GM18858 (cell line): ENCODE measurements around the gene PRKACG.

Experiments
- ATAC-seq: cut with Tn5 transposase; IDR thresholded peaks from one replicate; pipeline ENCODE4 v1.9.1; 2021; ENCODE audit not compliant: unreplicated experiment

PRKACG gene

DNA sequence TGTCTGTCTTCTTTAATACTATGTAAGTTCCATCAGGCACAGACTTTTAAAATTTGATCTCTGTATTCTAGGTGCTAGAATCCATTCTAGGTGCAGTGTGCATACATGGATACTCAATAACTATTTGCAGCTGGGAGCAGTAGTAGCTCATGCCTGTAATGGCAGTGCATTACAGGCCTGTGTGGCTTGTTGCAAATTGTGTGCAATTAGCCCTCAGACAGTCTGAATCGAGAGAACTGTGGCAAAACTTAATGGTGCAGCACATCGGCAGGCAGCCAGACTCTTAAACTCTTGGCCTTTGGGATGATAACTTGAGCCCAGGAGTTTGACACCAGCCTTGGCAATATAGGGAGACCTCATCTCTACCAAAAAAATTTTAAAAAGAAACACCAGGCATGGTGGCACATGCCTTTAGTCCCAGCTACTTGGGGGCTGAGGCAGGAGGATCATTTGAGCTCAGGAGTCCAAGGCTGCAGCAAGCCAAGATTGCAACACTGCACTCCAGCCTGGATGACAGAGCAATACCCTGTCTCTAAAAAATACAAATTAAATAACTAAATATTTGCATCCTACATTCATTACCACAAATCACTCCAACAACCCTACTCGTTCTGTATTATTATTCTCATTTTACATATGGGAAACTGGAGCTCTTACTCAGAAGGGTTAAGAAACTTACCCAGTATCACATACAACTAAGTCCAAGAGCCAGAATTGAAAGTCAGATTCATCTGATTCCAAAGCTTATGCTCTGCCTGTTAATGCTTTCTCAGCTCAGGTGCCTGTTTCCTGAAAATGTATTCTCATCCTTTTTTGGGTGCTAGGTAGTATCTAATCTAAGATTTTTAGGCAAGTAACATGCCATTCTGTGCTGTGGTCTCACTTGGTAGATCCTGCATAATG is 30.1 kb downstream of the PRKACG start:
- peak; percentile 36 for ATAC-seq

DNA sequence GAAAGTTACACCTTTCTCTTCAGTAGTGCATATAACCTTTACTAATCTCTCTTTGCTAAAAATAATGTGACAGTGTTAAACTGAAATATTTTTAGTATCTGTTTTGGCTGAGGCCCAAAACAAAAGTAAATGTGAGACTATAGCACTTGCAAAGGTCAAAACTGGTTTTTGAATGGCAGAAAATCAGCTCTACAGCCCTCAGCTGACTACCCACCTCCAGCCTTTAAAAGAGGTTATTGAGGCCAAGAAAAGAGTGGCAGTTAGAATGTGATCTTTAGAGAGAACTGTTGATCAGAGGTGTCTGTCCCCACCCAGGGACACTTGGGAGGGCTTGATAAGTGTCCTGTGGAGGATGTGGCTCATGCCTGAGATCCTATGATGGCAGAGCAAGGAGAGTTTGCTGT is 30.9 kb downstream of the PRKACG start:
- no peak for ATAC-seq

DNA sequence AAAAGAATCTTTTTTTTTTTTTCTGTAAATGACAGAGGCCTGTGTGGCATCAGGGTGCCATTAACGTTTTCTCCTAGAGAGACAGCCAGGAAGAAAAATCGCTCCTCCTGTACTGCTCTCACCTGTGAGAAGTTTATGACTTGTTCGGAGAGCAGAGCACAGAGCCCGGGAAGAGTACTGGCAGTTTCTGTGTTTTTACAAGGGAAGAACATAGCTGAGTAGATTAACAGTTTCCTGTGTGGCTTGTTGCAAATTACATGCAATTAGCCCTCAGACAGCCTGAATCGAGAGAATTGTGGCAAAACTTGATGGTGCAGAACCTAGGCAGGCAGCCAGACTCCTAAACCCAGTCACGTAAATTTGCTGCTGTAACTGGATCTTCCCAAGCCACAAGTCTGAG is 32.1 kb downstream of the PRKACG start:
- peak; percentile 35 for ATAC-seq

DNA sequence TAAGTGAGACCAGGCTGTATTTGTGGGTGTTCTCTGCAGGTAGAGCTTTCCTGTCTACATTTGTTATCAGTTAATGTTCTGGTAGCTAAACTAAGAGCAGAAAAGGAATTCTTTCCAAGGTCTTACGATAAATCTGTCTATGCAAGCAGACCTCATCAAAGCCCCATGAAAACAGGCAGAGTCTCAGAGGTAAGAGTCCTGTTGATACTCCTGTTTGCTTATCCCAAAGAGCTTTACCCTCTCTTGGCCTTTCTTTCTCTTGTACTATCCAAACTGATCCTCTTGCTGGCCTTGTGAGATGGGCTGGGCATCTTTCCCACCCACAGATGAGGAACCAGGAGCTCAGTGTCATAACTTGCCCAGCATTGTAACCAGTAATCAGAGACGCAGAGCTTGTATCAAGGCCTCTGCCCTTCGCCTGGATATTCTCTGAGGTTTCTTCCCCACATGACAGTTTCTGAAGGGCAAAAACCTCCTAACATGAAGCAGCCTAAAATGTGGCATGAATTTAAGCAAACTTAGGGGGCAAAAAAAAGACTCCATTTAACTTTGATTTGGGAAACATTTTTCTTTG is 33.5 kb downstream of the PRKACG start:
- ATAC-seq: no peak

DNA sequence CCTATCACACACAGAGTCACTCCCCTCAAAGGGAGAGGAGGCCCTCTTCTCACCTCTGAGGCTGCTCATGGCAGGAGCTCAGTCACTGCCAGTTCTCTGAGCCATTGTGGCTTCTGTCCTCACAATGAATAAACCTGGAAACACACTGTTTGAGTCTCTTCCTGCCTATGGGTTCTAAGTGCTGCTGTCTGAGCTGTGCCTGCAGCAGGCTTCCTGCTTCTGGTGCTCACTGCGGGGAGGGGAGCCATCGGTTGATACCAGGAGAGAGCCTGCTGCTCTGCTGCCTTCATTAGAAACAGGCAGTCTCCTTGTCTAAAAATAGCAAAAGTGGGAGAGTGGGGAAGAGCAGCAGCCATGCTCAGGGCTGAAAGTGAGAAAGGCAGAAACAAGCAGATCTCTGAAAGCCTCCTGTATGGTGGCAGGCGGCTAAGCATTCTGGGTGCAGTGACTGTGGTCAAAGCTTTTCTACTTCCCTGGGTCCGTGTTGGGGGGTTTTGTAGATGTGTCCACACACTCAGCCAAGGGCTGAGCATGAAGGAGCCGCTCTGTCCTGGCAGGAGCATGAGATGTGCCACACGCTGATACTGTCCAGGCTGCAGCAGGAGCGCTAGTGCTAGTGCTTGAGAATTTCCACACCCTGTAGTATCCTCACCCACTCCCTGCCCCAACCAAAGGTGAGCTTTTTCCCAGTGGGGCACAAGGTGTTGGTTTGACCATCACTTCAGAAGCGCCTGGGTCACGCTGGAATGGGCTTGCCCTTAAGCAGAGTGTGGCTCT is 34.2 kb downstream of the PRKACG start:
- ATAC-seq: no peak

DNA sequence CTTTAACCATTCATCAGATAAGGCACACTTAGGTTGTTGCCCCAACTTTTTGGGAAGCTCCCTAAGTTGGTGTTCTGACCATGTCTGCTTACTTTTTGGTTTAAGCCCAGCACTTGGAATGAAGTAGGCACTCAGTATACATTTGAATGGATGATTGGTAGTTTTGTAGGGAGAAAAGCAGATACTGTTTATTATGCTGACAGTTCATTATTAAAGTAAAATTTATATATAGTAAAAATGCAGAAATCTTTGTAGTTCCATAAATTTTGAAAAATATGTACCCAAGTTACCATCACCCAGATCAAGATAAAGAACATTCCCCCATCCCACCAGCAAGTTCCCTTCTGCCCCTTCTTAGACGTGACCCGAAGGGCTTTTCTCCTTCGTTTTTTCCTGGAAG is 35.4 kb downstream of the PRKACG start:
- no peak for ATAC-seq

DNA sequence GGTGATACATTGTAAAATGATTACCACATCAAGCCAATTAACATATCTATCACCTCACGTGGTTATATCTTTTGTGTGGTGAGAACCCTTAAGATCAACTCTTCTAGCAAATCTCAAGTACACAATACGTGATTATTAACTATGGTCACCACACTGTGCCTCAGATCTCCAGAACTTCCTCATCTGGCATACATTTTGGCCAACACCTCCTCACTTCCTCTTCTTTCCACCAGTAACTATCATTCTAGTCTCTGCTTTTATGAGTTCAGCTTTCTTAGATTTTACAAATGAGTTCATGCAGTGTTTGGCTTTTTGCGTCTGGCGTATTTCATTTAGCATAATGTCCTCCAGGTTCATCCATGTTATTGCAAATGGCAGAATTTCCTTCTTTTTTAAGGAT is 35.8 kb downstream of the PRKACG start:
- ATAC-seq: no peak

DNA sequence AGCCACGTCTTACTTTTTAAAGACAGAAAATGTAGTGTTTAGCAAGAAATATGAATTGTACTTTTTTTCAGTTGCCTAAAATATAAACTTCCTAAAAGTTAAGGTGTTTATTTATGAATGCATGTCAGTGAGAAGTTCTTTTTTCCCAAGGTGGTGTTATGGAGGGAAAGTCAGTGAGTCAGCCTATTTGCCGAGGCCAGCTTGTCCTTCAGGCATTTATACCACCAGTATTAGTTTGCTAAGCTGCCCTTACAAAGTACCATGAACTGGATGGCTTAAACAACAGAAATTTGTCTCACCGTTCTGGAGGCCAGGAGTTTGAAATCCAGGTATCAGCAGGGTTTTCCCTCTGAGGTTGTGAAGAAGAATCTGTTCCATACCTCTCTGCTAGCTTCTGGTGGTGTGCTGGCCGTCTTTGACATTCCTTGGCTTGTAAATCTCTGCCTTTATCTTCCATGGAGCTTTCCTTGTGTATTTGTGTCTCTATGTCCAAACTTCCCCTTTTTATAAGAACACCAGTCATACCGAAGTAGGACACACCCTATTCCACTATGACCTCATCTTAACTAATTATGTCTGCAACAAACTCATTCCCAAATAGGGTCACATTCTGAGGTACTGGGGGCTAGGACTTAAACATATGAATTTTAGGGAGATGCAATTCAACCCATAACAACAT is 38.4 kb downstream of the PRKACG start:
- no peak for ATAC-seq

DNA sequence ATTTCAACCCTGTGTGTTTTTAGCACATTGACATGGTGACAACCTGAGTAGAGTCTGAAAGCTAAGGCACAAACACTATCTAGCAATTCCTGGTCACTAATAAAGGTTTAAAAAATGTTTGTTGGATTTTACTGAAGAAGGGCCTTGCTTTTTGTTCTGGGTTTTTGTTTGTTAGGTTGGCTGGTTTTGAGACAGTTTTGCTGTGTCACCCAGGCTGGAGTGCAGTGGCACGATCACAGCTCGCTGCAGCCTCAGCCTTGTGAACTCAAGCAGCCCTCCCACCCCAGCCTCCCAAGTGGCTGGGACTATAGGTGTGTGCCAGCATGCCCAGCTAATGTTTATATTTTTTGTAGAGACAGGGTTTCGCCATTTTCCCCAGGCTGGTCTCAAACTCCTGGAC is 39.0 kb downstream of the PRKACG start:
- ATAC-seq: no peak

DNA sequence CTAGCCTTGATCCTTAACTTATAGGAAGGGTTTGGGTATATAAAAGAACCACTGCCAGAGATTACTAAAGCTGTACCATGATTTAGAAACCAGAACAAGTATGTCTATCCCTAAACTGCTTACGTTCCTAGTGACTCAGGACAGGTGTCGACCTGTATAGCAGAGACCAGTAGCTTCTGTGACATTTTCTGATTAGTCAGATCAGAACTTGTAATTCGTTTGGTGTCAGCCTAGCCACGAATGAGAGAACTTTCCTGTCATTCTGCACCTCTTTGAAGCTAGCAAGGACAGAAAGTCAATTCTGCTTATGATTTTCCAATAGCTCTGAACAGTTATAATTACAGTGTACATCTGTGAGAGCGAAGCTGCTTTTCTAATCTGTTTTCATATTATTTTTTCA is 39.5 kb downstream of the PRKACG start:
- peak; percentile 96 for ATAC-seq

DNA sequence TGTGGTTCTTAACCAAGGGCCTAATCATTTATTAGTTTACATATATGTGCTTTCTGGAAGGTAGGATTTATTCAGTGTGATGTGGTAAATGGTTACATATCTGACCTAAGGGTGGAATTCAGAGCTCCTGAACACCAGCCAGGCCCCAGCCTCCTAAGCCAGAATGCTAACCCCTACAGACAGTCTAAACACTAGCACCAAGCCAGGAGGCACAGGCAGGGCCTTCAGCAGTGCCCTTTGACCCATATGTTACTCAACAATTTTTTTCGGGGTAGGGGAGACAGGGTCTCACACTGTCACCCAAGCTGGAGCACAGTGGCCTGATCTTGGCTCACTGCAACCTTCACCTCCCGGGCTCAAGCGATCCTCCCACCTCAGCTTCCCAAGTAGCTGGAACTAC is 40.3 kb downstream of the PRKACG start:
- no peak for ATAC-seq

DNA sequence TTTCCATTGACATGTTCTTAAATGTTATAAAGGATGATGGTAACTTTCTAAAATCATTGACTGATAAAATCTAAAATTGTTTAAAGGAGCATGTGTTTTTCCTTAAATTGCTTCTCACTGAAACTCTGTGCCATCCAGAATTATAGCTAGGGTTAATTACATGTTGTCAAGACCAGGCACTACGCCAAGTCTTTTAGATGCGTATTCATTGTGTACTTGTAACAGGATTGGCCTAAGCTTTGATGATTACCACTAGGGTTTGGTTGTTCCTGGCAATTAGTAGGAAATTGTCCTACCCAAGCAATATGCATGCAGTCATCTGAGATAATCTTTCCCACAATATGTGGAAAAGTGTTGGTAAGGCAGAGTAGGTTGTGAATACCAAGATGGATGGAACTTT is 43.8 kb downstream of the PRKACG start:
- no peak for ATAC-seq

DNA sequence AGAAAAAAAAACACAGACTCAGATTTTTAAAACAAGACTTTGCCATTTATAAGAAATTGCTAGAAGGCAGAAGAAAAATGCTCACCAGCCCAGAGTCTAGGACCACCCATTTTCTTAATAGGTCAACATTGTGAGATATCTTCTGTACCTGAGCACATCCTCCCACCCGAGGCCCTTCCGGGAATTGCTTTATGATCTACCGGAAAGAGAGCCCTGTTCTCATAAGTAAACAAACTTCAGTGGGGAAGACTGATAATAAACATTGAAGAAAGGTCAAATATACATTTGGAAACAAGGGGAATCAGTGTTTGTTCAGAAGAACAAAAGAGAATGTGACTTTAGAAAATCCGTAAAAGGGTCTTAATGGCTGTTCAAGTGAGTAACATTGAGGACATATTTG is 44.4 kb downstream of the PRKACG start:
- no peak for ATAC-seq

DNA sequence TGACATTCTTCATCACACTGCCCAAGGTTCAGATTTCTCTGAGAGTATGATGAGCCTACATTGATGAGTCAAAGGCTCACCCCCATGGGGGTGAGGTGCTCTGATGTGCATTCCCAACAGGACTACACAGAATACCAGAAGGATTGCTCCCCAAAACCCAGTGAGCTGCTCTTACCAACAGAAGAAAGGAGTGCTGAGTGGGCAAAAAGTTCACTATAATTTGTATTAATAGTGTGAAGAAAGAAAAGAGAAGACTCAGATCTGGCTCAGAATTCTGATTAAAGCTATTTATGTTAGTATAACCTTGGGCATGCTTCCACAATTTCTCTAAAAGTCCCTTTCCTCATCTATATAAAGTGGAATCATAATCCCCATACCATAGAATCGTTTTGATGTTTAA is 46.1 kb downstream of the PRKACG start:
- ATAC-seq: no peak

DNA sequence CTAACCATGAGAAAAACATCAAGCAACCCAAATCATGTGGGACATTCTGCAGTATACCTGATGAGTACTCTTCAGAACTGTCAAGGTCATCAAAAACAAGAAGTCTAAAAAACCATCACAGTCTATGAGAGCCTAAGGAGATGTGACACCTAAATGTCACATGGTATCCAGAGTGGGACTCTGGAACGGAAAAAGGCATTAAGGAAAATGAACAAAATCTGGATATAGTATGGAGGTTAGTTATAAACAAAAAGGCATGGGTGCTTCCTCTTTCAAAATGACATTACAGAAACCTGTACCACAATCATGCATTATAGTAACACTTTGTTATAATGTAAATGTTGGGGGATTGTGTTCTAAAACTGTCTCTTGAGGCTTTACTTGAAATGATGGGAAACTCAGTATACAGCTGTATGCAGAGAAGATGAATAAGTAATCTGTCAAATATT is 47.4 kb downstream of the PRKACG start:
- ATAC-seq: peak; percentile 72

DNA sequence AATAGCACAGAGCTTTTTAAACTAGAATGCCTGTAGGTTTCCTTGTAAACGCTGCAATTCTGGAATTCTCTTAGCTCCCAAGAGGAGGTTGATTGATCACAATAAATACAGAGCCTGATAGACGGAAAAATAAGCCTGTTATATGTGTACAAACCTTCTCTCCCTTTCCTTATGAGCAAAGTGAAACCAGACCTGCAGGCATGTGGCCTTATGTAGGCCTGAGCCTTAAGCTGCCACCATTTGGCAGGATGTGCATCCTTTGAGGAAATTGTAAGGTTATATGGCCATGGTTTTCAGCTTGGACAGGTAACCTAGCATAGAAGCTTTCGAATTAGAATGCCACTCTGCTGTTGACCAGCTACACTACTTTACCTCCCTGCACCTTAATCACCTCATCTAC is 49.1 kb downstream of the PRKACG start:
- no peak for ATAC-seq

DNA sequence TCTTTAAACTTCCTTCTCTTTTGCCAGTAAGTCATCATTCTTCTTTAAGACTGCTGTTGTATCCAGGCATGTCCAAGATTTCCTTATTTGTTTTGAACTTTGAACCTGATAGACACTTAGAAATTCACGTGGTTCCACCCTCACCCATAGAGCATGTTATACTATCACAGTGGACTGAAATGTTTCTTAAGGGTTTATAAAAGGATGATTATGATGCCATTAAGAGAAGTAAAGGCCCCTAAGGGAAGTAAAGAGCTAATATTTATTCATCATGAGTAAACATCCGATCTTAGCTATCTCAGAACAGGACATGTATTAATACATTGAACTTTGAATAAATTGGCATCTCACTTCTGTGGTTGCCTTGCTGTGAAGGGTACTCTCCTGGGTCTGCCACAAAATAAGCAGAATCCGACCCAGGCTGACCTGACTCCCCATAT is 49.8 kb downstream of the PRKACG start:
- ATAC-seq: no peak

DNA sequence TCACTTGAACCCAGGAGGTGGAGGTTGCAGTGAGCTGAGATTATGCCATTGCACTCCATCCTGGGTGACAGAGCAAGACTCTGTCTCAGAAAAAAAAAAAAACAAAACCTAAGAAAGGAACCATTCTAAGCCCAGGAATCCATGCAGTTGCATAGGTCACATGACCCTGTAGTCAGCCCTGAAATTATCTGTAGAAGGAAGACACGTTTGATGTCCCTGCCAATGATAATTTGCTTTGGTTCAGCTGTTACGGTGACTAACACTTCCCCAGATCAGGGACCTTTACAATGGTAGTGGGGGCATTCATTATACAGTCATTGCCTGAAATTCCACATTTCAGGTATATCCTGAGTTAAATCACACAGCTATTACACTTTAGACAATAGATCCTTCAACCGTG is 50.5 kb downstream of the PRKACG start:
- ATAC-seq: no peak
